ENCODE data around the gene AK9.
"Not testable (repeated sequence)": the region's sequence is repeated elsewhere in the genome, so short reads cannot be mapped to it uniquely, and the experiment has no call there.

AK9 gene

GRCh38 chr6:109714166-109714565 is 23.2 kb upstream of the AK9 start:
- TF ChIP-seq POLR2A (IDR thresholded peaks at IDR 0.05; ENCODE audit: low read length) = no peak
- no peak for TF ChIP-seq GATA1 (IDR thresholded peaks at IDR 0.05; ENCODE audit: low read depth, low read length)
- DNase-seq = no peak

GRCh38 chr6:109713097-109713496 is 22.1 kb upstream of the AK9 start:
- DNase-seq = no peak
- TF ChIP-seq POLR2A (IDR thresholded peaks at IDR 0.05; ENCODE audit: low read length) (no peak), GATA1 (IDR thresholded peaks at IDR 0.05; ENCODE audit: low read depth, low read length) (no peak)

- not testable (repeated sequence) for DNase-seq
These were observed 17.1 kb upstream of the AK9 start for GRCh38 chr6:109708099-109708498.

GRCh38 chr6:109706513-109706912 is 15.5 kb upstream of the AK9 start:
- no peak for DNase-seq
- TF ChIP-seq GATA1 (IDR thresholded peaks at IDR 0.05; ENCODE audit: low read depth, low read length) (no peak), POLR2A (IDR thresholded peaks at IDR 0.05; ENCODE audit: low read length) (no peak)

- DNase-seq = peak; percentile 85 to 91
- TF ChIP-seq GATA1 (IDR thresholded peaks at IDR 0.05; ENCODE audit: low read depth, low read length) = no peak
- no peak for TF ChIP-seq POLR2A (IDR thresholded peaks at IDR 0.05; ENCODE audit: low read length)
These were observed 14.3 kb upstream of the AK9 start for GRCh38 chr6:109705258-109705657.

- DNase-seq = no peak
- no peak for TF ChIP-seq POLR2A (IDR thresholded peaks at IDR 0.05; ENCODE audit: low read length)
- TF ChIP-seq GATA1 (IDR thresholded peaks at IDR 0.05; ENCODE audit: low read depth, low read length) = no peak
These were observed 11.8 kb upstream of the AK9 start for GRCh38 chr6:109702791-109703190.

- TF ChIP-seq GATA1 (IDR thresholded peaks at IDR 0.05; ENCODE audit: low read depth, low read length) (no peak), POLR2A (IDR thresholded peaks at IDR 0.05; ENCODE audit: low read length) (no peak)
- DNase-seq = no peak
These were observed 10.8 kb upstream of the AK9 start for GRCh38 chr6:109701774-109702173.

- TF ChIP-seq GATA1 (IDR thresholded peaks at IDR 0.05; ENCODE audit: low read depth, low read length) = no peak
- TF ChIP-seq POLR2A (IDR thresholded peaks at IDR 0.05; ENCODE audit: low read length) = no peak
- DNase-seq = no peak
These were observed 10.2 kb upstream of the AK9 start for GRCh38 chr6:109701221-109701620.

GRCh38 chr6:109696355-109696754 is 5.4 kb upstream of the AK9 start:
- TF ChIP-seq GATA1 (IDR thresholded peaks at IDR 0.05; ENCODE audit: low read depth, low read length) (no peak), POLR2A (IDR thresholded peaks at IDR 0.05; ENCODE audit: low read length) (no peak)

GRCh38 chr6:109695468-109695867 is 4.5 kb upstream of the AK9 start:
- peak in 1 of 2 experiments; percentile 7 for DNase-seq
- no peak for TF ChIP-seq POLR2A (IDR thresholded peaks at IDR 0.05; ENCODE audit: low read length)
- TF ChIP-seq GATA1 (IDR thresholded peaks at IDR 0.05; ENCODE audit: low read depth, low read length) = no peak

More at GRCh38 chr6:109696355-109696754, 5.4 kb upstream of the AK9 start:
- no peak for DNase-seq

- TF ChIP-seq GATA1 (IDR thresholded peaks at IDR 0.05; ENCODE audit: low read depth, low read length) = no peak
- no peak for TF ChIP-seq POLR2A (IDR thresholded peaks at IDR 0.05; ENCODE audit: low read length)
- no peak for DNase-seq
These were observed 2.1 kb upstream of the AK9 start for GRCh38 chr6:109693111-109693510.

GRCh38 chr6:109690373-109690736 is 647 bp downstream of the AK9 start:
- TF ChIP-seq GATA1 (IDR thresholded peaks at IDR 0.05; ENCODE audit: low read depth, low read length) (no peak), POLR2A (IDR thresholded peaks at IDR 0.05; ENCODE audit: low read length) (no peak)
- peak; percentile 46 to 63 for DNase-seq

GRCh38 chr6:109687271-109687761 is 3.7 kb downstream of the AK9 start:
- peak in 1 of 2 experiments; percentile 15 for DNase-seq
- TF ChIP-seq GATA1 (IDR thresholded peaks at IDR 0.05; ENCODE audit: low read depth, low read length) (no peak), POLR2A (IDR thresholded peaks at IDR 0.05; ENCODE audit: low read length) (no peak)

- TF ChIP-seq POLR2A (IDR thresholded peaks at IDR 0.05; ENCODE audit: low read length) (no peak), GATA1 (IDR thresholded peaks at IDR 0.05; ENCODE audit: low read depth, low read length) (no peak)
- no peak for DNase-seq
These were observed 4.3 kb downstream of the AK9 start for GRCh38 chr6:109686566-109687265.

GRCh38 chr6:109678661-109679505 is 12.1 kb downstream of the AK9 start:
- DNase-seq = peak in 1 of 2 experiments; percentile 13

Measured in erythroblast (primary cell).